ENCODE measurements around the gene HMG20A.

HMG20A gene

DNA sequence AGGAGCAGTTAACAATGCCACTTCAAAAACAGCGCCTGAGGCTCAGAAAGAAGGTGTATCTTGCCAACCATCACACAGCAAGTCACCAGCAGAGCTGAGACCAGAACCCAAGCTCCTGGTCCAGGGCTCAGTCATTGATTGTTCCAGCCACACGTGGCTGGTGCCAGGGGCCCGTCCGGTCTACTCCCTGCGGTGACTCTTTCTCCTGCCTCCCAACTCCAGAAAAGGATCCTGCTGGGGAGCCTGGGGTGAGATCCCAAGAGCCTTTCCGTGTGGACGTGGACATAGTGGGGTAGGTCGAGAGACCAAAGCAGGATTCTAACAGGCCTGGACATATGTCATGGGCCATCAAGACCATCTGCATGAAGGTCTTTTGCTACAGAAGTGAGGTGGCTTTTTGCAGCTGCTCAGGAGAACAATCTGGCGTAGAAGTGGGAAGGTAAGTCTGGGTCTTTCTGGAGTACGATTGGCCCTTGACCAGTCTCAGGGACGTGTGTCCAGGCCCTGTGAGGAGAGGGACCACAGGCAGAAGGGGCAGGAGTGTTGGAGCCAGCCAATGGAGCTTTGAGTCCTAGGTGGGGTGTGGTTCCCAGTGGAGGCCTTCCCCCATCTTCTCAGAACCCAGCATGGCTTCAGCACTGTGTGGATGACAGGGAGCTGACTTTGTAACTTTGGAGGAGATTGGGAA, 105.4 kb downstream of the HMG20A start:
- no peak for DNase-seq

DNA sequence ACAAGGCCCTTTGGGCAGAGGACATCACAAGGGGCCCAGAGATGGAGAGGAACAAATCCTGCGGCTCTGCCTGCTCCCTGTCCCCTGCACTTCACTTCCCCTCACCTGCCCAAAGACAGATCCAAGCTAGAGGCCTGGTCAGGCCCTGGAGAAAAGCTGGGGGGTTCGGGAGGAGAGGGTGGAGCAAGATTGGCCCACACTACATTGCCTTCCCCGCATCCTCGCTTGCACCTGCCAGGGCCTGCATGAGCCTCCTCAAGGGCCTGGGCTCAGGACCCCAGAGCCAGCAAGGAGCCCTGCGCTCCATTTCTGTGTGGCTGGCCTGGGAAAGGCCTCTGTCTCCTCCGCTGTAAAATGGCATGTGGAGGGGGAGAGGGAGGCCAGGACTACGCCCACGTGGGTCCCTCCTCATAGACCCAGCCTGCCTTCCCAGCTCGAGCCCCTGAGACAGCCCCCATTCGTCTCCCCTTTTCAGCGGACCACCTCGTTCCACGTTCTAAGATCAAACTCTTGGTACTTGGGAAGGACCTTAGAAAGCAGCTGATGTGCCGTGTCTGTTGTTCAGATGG, 106.0 kb downstream of the HMG20A start:
- no peak for DNase-seq

DNA sequence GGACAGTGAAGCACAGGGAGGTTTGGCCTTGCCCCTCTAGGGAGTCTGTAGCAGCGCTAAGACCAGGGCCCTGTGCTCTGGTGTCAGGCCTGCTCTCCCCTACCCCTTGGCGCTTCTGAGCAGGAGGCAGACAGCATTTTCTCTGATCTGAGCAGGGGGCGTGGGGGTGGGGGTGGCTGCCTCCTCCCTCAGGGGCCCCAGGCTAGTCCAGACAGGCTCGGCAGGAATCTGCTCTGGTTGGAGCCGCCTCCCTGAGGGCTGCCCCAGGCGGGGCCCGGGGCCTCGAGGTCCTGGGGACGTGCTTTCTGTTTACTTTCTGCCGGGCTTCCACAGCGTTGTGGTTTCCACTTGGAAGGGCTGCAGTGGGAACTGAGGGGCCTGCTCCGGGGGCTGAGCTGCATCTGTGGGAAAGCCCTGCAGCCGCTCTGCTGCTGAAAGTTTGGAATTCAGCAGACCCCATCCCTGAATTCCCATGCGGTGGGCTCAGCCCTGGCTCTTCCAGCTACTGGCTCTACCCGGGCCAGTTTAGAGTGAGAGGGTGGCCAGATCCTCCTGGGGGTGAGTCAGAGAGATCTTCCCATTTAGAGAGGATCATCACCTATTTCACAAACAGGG, 106.6 kb downstream of the HMG20A start:
- DNase-seq: peak; percentile 74

GRCh38 chr15:77527831-77528231, 107.1 kb downstream of the HMG20A start:
- DNase-seq: no peak

DNA sequence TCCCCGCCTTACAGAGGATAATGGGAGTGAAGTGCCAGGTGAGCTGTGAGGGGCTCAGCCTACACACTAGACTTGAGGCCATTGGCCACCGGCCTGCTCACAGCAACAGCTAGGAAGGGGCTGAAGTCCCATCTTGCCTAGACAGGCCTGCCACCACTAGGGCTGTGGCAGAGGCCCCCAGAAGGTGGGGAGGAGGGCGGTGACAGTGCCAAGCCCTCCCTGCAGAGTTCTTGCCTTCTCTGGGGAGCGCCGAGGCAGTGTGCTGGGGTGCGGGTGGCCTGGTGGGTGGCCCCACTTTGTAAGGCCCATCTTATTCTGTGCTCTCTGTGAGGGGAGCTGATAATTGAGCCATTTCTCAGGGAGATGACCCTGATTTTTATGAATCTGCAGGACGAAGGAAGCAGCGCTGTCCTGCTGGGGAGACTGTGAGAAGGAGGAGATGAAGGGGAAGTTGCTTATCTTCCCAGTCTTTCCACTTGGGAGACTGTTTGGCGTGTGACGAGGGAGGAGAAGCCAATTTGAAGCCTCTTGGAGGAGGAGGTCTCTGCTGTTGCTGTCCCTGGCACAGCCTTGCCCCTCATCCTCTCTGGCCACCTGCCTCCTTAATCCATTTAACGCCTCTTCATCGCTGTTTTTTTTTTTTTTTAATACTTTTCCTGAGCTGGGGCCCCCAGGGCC, 107.7 kb downstream of the HMG20A start:
- no peak for DNase-seq

DNA sequence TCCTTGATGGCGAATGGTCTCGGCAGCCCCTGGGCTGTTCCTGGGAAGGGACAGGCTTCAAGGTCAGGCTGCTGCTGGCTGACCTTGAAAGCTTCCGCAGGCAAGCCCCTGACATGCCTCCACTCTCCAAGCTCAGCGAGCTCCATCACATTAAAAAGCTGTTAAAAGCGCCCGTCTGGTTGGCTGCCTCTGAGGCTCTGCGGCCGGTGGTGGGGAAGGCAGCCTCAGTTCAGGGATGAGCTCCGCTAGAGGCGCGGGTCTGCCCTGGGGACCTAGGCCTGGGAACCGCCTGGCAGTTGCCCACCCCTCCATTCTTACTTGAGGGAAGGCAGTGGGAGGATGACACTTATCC, 108.3 kb downstream of the HMG20A start:
- peak; percentile 82 for DNase-seq

DNA sequence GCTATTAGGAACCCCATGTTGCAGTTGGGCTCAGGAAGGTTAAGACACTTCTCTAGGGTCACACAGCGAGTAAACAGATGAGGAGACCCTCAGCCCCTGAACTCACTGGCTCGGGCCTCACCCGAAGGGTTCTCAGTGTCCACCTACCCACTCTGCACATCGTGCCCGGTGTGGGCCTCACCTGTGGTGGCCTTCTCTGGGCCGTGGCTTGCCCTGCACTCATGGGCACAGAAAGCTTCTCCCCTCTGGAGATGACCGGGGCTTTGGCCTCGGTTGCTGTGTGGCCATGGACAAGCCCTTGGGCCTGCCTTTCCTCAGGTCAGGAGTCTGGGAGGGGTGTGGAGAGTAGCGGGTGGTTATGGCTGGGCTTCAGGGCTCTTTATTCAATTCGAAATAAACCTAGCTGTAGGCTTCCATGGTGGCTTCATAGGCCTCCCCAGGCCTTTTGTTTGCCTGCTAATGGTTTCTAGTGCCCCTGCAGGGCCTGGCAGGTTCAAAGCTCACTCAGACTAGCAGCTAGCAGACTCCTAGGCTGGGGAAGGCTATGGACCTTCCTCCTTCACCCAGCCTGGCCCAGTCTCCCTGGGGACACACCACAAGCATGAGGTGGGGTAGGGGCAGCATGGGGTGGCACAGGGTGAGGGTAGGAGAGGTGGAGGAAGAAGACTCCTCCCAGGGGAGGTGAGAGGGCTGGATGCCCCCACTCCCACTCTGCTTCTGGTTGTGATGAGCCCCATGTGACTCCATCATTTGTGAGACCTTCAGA, 108.9 kb downstream of the HMG20A start:
- DNase-seq: no peak

GRCh38 chr15:77530576-77530975, 109.9 kb downstream of the HMG20A start:
- no peak for DNase-seq

DNA sequence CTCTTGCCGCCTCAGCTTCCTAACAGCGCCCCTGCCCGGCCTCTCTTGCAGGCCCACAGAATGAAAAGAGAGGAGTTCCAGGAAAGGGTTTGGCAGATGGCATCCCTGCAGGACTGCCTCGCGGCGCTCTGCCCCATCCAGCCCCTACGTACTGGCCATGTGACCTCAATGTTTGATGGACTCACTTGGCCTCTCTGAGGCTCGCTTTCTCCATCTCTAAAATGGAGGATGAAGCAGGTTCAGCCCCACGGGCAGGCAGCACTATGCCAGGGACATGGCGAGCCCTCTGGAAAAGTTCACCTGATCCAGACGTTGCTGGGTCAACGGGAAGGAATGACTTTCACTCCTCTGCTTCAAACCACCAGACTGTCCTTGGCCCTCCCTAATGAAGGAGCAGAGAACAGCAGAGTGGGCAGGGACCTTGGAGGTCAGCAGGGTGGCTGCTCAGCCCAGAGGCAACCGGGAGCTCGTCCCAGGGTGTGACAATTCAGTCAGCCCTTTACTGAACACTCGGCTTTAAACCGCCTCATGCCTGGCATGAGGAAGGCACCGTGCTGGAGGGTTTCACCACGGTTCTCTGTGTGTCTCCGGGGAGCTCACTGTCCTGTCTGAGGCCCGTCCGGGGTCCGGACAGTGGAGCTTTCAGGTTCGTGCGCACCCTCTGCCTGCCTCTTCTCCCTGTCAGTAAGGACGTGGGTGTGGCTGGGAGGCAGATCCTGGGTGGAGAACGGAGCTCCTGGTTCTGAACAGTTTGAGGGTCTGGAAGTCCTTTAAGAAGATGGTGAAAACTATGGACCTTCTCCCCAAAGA, 110.7 kb downstream of the HMG20A start:
- no peak for DNase-seq

- DNase-seq: no peak
Observed at GRCh38 chr15:77532067-77532710, 111.5 kb downstream of the HMG20A start.

GRCh38 chr15:77532846-77533245, 112.2 kb downstream of the HMG20A start:
- no peak for DNase-seq

DNA sequence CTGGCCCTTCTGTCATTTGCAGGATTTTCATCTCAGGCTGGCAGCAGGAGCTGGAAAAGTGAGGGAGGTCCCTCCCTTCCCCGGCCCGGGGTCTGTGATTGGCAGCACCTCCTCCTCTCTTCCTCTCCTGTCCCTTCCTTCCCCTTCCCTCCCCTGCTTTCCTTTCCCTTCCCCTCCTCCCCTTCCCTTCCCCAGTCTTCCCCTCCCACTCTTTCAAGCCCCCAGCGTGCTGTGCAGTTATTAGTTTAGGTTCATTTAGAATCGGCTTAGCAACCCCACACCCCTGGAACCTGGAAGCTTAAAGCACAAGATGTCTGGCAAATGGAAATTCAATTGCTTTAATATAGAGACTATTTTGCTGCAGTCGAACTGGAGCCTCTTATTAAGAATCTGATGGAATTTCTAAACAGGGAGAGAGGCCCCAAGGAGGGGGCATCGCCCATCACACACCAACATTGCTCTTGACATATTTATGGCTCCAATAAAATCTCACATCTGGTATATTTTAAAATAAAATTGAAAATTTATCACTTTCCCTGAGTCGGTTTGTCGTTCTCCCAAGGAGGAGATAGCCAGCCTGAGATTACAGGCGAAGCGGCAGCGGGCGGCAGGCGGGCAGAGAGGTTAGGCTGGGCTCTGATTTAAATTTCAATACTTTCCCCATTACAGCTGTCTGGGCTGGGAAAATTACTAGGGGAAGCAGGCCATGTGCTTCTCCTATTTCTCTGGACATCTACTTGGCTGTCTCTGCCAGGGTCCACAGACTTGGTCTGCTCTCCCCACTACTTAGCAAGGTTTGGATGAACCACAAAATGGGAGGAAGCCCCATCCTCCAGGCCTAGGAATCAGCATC, 113.1 kb downstream of the HMG20A start:
- no peak for DNase-seq

All from retina (tissue), 1 donor.